H9 (cell line): ENCODE results near the gene CD80. TPM values are rescaled to one million over a fixed set of nuclear protein-coding genes. Genes with fewer than 3 reads are reported as not detected.

Experiments
- DNase-seq: peaks from one replicate; pipeline ENCODE4 v3.0.0-alpha.2; 2017
- H2AFZ ChIP-seq: one replicate; pipeline ENCODE4 v1.6.1; 2013; ENCODE audit warnings: mild to moderate bottlenecking, low read length, control low read depth, moderate library complexity
- H2AK5ac ChIP-seq: 2 replicates; pipeline ENCODE4 v1.6.1; 2013; ENCODE audit warnings: low read length, control low read depth, mixed read lengths; ENCODE audit not compliant: insufficient read length
- H2BK120ac ChIP-seq: one replicate; pipeline ENCODE4 v1.6.1; 2013; ENCODE audit warnings: low read depth, mild to moderate bottlenecking, low read length, control low read depth, inconsistent platforms; ENCODE audit not compliant: poor library complexity, severe bottlenecking
- H2BK12ac ChIP-seq: 2 replicates; pipeline ENCODE4 v1.6.1; 2013; ENCODE audit warnings: low read length, control low read depth, mixed read lengths, low read depth; ENCODE audit not compliant: insufficient read length
- H2BK15ac ChIP-seq: 2 replicates; pipeline ENCODE4 v1.6.1; 2013; ENCODE audit warnings: low read depth, low read length, control low read depth
- H2BK20ac ChIP-seq: one replicate; pipeline ENCODE4 v1.6.1; 2013; ENCODE audit warnings: low read depth, mild to moderate bottlenecking, low read length, control low read depth, inconsistent platforms; ENCODE audit not compliant: poor library complexity, severe bottlenecking
- H2BK5ac ChIP-seq: 2 replicates; pipeline ENCODE4 v1.6.1; 2013; ENCODE audit warnings: low read length, control low read depth, mixed read lengths; ENCODE audit not compliant: insufficient read length
- H3K14ac ChIP-seq: 2 replicates; pipeline ENCODE4 v1.6.1; 2013; ENCODE audit warnings: low read length, control low read depth; ENCODE audit not compliant: insufficient read depth
- H3K18ac ChIP-seq: 2 replicates; pipeline ENCODE4 v1.6.1; 2013; ENCODE audit warnings: low read depth, mild to moderate bottlenecking, mixed read lengths, low read length, control low read depth; ENCODE audit not compliant: insufficient read length
- H3K23ac ChIP-seq: 2 replicates; pipeline ENCODE4 v1.6.1; 2013; ENCODE audit warnings: low read length, control low read depth, mixed read lengths, low read depth; ENCODE audit not compliant: insufficient read length
- H3K23me2 ChIP-seq: 2 replicates; pipeline ENCODE4 v1.6.1; 2013; ENCODE audit warnings: low read depth, mild to moderate bottlenecking, mixed read lengths, low read length, control low read depth; ENCODE audit not compliant: insufficient read length, poor library complexity, severe bottlenecking
- H3K27ac ChIP-seq: 2 replicates; pipeline ENCODE4 v1.5.1; 2013; ENCODE audit warnings: low read length, control low read depth, mixed read lengths, low read depth; ENCODE audit not compliant: insufficient read length
- H3K27me3 ChIP-seq: 2 replicates; pipeline ENCODE4 v1.6.1; 2013; ENCODE audit warnings: low read length, control low read depth, inconsistent platforms; ENCODE audit not compliant: insufficient read depth
- H3K4ac ChIP-seq: 2 replicates; pipeline ENCODE4 v1.6.1; 2013; ENCODE audit warnings: low read depth, mild to moderate bottlenecking, control low read depth, inconsistent platforms, low read length, moderate library complexity
- H3K4me1 ChIP-seq: 2 replicates; pipeline ENCODE4 v1.6.1; 2013; ENCODE audit warnings: low read length, control low read depth, inconsistent platforms; ENCODE audit not compliant: insufficient read depth
- H3K4me2 ChIP-seq: 2 replicates; pipeline ENCODE4 v1.6.1; 2013; ENCODE audit warnings: low read length, control low read depth, mixed read lengths; ENCODE audit not compliant: insufficient read length, insufficient read depth
- H3K56ac ChIP-seq: 2 replicates; pipeline ENCODE4 v1.6.1; 2013; ENCODE audit warnings: low read depth, mild to moderate bottlenecking, mixed read lengths, low read length, control low read depth; ENCODE audit not compliant: insufficient read length
- H3K79me1 ChIP-seq: 2 replicates; pipeline ENCODE4 v1.6.1; 2013; ENCODE audit warnings: low read depth, mild to moderate bottlenecking, moderate library complexity, low read length, control low read depth, inconsistent platforms; ENCODE audit not compliant: insufficient read depth, poor library complexity, severe bottlenecking
- H3K79me2 ChIP-seq: 2 replicates; pipeline ENCODE4 v1.6.1; 2013; ENCODE audit warnings: low read length, control low read depth, inconsistent platforms; ENCODE audit not compliant: insufficient read depth
- H3K9ac ChIP-seq: 2 replicates; pipeline ENCODE4 v1.6.1; 2013; ENCODE audit warnings: low read length, control low read depth, mixed read lengths; ENCODE audit not compliant: insufficient read length; ENCODE audit errors: extremely low read depth
- H3K9me3 ChIP-seq: one replicate; pipeline ENCODE4 v1.6.1; 2013; ENCODE audit warnings: low read depth, low read length, inconsistent platforms; ENCODE audit not compliant: control insufficient read depth
- H3T11ph ChIP-seq: one replicate; pipeline ENCODE4 v1.6.1; 2013; ENCODE audit warnings: mild to moderate bottlenecking, low read length, control low read depth, inconsistent platforms
- H4K20me1 ChIP-seq: one replicate; pipeline ENCODE4 v1.6.1; 2013; ENCODE audit not compliant: control insufficient read depth, insufficient read length, insufficient read depth
- H4K5ac ChIP-seq: 2 replicates; pipeline ENCODE4 v1.6.1; 2013; ENCODE audit warnings: low read depth, mild to moderate bottlenecking, mixed read lengths, low read length, control low read depth; ENCODE audit not compliant: insufficient read length
- H4K8ac ChIP-seq: replicated peaks from 2 replicates; pipeline ENCODE4 v1.6.1; 2013; ENCODE audit warnings: low read length, control low read depth, mixed read lengths, low read depth; ENCODE audit not compliant: insufficient read length
- H4K91ac ChIP-seq: 2 replicates; pipeline ENCODE4 v1.6.1; 2013; ENCODE audit warnings: low read depth, mild to moderate bottlenecking, moderate library complexity, mixed read lengths, low read length, control low read depth; ENCODE audit not compliant: insufficient read length
- H3K27ac Mint-ChIP-seq, 3 experiments: 2 replicates in 2 of 3; 3 replicates in 1 of 3; pipeline ENCODE4 v1.8.0; 2020 to 2021; ENCODE audit warnings: mixed read lengths in 3 of 3, mild to moderate bottlenecking in 1 of 3, moderate library complexity in 1 of 3
- H3K27me3 Mint-ChIP-seq: 2 replicates; pipeline ENCODE4 v1.8.0; 2021; ENCODE audit warnings: low read depth, mild to moderate bottlenecking, moderate library complexity, mixed read lengths
- H3K36me3 Mint-ChIP-seq, 3 experiments: 2 replicates in 2 of 3; 3 replicates in 1 of 3; pipeline ENCODE4 v1.8.0; 2020 to 2021; ENCODE audit warnings: low read depth in 3 of 3, mixed read lengths in 3 of 3; ENCODE audit not compliant: insufficient read depth in 1 of 3
- H3K4me1 Mint-ChIP-seq, 2 experiments: 2 replicates each; pipeline ENCODE4 v1.8.0; 2020; ENCODE audit warnings: mixed read lengths in 2 of 2
- H3K4me3 Mint-ChIP-seq, 2 experiments: 2 replicates in 1 of 2; 3 replicates in 1 of 2; pipeline ENCODE4 v1.8.0; 2020 to 2021; ENCODE audit warnings: mild to moderate bottlenecking in 2 of 2, mixed read lengths in 2 of 2, moderate library complexity in 1 of 2
- H3K9me3 Mint-ChIP-seq, 2 experiments: 2 replicates in 1 of 2; 3 replicates in 1 of 2; pipeline ENCODE4 v1.8.0; 2020; ENCODE audit warnings: mild to moderate bottlenecking in 2 of 2, mixed read lengths in 2 of 2, moderate library complexity in 1 of 2
- WGBS: extraction: QIAGEN DNeasy Blood & Tissue Kit; methylation state at CpG from one replicate; pipeline ENCODE4 v1.1.7; 2013; ENCODE audit warnings: missing lambda C conversion rate, low lambda C conversion rate, mixed read lengths; ENCODE audit not compliant: insufficient read length; ENCODE audit errors: extremely low coverage; 5-methylcytosine and 5-hydroxymethylcytosine counted together
- total RNA-seq: library from RNA; stranded (reverse); gene quantifications from 2 replicates; pipeline ENCODE4 v1.2.1, GENCODE V29; 2021
- TF ChIP-seq, protein P1 (sequence below): fragments of 200-600 bp; sonication (generic); conservative IDR thresholded peaks from 3 replicates; pipeline ENCODE4 v1.8.0; 2021; ENCODE audit warnings: antibody characterized with exemption, mild to moderate bottlenecking

Gene CD80
- total RNA-seq, 1 experiment from 2014 or later = not detected

GRCh38 chr3:119599558-119600174, 40.3 kb upstream of the CD80 start:
- no CpG with 5 or more reads among the region's 6 CpGs for WGBS
- no peak overlapping the region for H3K4ac ChIP-seq
- no peak overlapping the region for H2BK5ac ChIP-seq
- no peak overlapping the region for H2BK120ac ChIP-seq
- H4K20me1 ChIP-seq = no peaks in the 10 kb centered on the region
- H3K27ac Mint-ChIP-seq = no peak overlapping the region
- DNase-seq = no peak
- H3K14ac ChIP-seq = no peak overlapping the region
- H2BK15ac ChIP-seq = no peak overlapping the region
- H3K79me1 ChIP-seq = no peaks in the 10 kb centered on the region
- no peak overlapping the region for H4K8ac ChIP-seq
- no peak overlapping the region for H2BK20ac ChIP-seq
- peaks cover 10 to 15% of the 10 kb centered on the region in 2 experiments for H3K4me1 Mint-ChIP-seq
- no peak overlapping the region for H3K56ac ChIP-seq
- H3K36me3 Mint-ChIP-seq = no peaks in the 10 kb centered on the region
- H3K27me3 Mint-ChIP-seq = no peaks in the 10 kb centered on the region
- no peak overlapping the region for H2BK12ac ChIP-seq
- no peak overlapping the region for H3T11ph ChIP-seq
- no peak overlapping the region for H2AK5ac ChIP-seq
- H4K91ac ChIP-seq = no peak overlapping the region
- H4K5ac ChIP-seq = no peak overlapping the region
- TF ChIP-seq, protein P1, sequence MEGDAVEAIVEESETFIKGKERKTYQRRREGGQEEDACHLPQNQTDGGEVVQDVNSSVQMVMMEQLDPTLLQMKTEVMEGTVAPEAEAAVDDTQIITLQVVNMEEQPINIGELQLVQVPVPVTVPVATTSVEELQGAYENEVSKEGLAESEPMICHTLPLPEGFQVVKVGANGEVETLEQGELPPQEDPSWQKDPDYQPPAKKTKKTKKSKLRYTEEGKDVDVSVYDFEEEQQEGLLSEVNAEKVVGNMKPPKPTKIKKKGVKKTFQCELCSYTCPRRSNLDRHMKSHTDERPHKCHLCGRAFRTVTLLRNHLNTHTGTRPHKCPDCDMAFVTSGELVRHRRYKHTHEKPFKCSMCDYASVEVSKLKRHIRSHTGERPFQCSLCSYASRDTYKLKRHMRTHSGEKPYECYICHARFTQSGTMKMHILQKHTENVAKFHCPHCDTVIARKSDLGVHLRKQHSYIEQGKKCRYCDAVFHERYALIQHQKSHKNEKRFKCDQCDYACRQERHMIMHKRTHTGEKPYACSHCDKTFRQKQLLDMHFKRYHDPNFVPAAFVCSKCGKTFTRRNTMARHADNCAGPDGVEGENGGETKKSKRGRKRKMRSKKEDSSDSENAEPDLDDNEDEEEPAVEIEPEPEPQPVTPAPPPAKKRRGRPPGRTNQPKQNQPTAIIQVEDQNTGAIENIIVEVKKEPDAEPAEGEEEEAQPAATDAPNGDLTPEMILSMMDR = no peak
- no peak overlapping the region for H3K9ac ChIP-seq
- no peak overlapping the region for H3K18ac ChIP-seq
- no peaks in the 10 kb centered on the region; the same call in 1 of the 2 replicates for H3K4me1 ChIP-seq
- H3K4me3 Mint-ChIP-seq = no peak overlapping the region
- H3K9me3 Mint-ChIP-seq = no peaks in the 10 kb centered on the region
- no peak overlapping the region for H2AFZ ChIP-seq
- no peaks in the 10 kb centered on the region for H3K9me3 ChIP-seq
- no peak overlapping the region for H3K4me2 ChIP-seq
- H3K27me3 ChIP-seq = no peaks in the 10 kb centered on the region
- H3K23me2 ChIP-seq = no peaks in the 10 kb centered on the region
- no peak overlapping the region for H3K27ac ChIP-seq
- H3K79me2 ChIP-seq = no peaks in the 10 kb centered on the region
- H3K23ac ChIP-seq = no peak overlapping the region
